ENCODE data around the gene NPLOC4. TPM values are rescaled to one million over a fixed set of nuclear protein-coding genes. Genes with fewer than 3 reads are reported as not detected.
A peak's percentile ranks its signal among the peaks of the same experiment; 100 is the strongest.

The NPLOC4 gene
- total and polyA plus RNA-seq, 2 of the 13 experiments (the other 11 are each of a cell fraction or from before 2014, with no cell fraction given) = 57.0 to 97.0 TPM

DNA sequence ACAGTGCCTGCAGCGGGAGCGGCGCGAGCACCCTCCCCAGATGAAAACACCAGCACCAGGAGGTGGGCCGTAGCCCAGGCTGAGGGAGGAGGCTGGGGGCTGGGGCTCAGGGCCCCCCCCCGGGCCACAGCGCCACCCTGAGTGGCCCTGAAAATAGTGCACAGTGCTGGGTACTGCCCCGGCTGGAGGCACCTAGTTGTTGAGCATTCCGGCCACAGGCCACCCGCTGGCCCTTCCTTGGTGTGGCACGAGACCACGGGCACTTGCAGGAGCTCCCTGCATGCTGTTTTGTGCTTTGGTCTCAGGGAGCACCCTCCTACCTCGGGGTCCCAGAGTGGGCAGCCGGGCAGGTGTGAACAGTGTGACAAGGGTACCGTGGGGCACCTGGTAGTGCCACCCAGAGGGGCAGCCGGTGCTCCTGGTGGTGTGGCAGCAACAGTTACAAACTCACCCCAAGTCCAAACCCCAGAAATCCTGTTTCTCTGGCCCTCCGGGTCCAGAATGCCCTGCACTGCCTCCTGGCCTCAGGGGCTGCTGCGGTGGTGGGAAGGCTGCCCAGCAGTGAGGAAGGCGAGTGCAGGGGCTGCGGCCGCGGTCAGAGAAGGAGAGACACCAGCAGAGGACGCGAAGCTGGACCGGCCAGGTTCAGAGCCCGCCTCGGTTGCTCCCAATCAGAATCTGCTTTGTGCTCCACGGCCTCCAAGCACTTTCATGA is 96.8 kb downstream of the NPLOC4 start:
- FAIRE-seq = no peak
- POLR2A ChIA-PET = no interaction called here
- BruUV-seq (replicated peaks) = TSS peak; percentile 28

More for the DNA sequence above, 96.8 kb downstream of the NPLOC4 start:
- Histone ChIP-seq H3K9me3 (ENCODE audit: low read length) (no peaks in the 10 kb centered on the region), H3K4me3 (replicated peaks in 1 of 3; ENCODE audit: insufficient read depth in 1 of 3, low read depth in 2 of 3, low read length in 3 of 3) (no peak overlapping the region), H3K79me2 (ENCODE audit: insufficient read depth, low read length) (no peaks in the 10 kb centered on the region), H2AFZ (ENCODE audit: low read length) (no peak overlapping the region), H3K36me3 (replicated peaks in 1 of 2; ENCODE audit: control insufficient read depth in 1 of 2, insufficient read depth in 2 of 2, low read length in 2 of 2) (peaks cover 19 to 32% of the 10 kb centered on the region in 2 experiments), H3K4me2 (ENCODE audit: low read depth, low read length) (no peak overlapping the region), H3K27me3 (ENCODE audit: control insufficient read depth in 1 of 2, insufficient read depth in 2 of 2, low read length in 2 of 2) (no peaks in the 10 kb centered on the region), H3K4me1 (ENCODE audit: insufficient read depth, low read length) (no peaks in the 10 kb centered on the region), H3K27ac (ENCODE audit: extremely low read length, insufficient read depth, low read length) (no peak overlapping the region), H3K9ac (ENCODE audit: insufficient read depth, low read depth, low read length) (no peak overlapping the region), H4K20me1 (ENCODE audit: insufficient read depth, low read length) (no peaks in the 10 kb centered on the region)
- 91% methylated on average over 21 of the region's 28 CpGs for WGBS (ENCODE audit: low lambda C conversion rate)
- ATAC-seq (no peak), DNase-seq (ENCODE audit: low spot score) (no peak)
- in situ Hi-C loops (cut with HindIII; ENCODE audit: extremely low pct_ligation_motif_present, low pct_unique_long_range_greater_than_20kb) = no loop called here
- CTCF ChIA-PET (ENCODE audit: low intra/inter-chr PET ratio, low total read pairs) = no interaction called here
- intact Hi-C loops (cut with micrococcal nuclease; ENCODE audit: unreplicated experiment) = no loop called here
- TF ChIP-seq ZFP36L1 (CRISPR knock-in tag; IDR thresholded peaks at IDR 0.05) (no peak), TOPORS (CRISPR knock-in tag; IDR thresholded peaks at IDR 0.05) (no peak), RBFOX2 (IDR thresholded peaks at IDR 0.05; ENCODE audit: low read depth, low read length) (peak; percentile 18; the same call in 1 of the 2 replicates), NFIC (IDR thresholded peaks at IDR 0.05; ENCODE audit: low read length) (no peak), NFRKB (IDR thresholded peaks at IDR 0.05) (no peak), ZNF792 (CRISPR knock-in tag; IDR thresholded peaks at IDR 0.05) (no peak)
- TF ChIP-seq, protein P1, sequence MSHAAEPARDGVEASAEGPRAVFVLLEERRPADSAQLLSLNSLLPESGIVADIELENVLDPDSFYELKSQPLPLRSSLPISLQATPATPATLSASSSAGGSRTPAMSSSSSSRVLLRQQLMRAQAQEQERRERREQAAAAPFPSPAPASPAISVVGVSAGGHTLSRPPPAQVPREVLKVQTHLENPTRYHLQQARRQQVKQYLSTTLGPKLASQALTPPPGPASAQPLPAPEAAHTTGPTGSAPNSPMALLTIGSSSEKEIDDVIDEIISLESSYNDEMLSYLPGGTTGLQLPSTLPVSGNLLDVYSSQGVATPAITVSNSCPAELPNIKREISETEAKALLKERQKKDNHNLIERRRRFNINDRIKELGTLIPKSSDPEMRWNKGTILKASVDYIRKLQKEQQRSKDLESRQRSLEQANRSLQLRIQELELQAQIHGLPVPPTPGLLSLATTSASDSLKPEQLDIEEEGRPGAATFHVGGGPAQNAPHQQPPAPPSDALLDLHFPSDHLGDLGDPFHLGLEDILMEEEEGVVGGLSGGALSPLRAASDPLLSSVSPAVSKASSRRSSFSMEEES (CRISPR knock-in tag; IDR thresholded peaks at IDR 0.05) = no peak
- TF ChIP-seq, protein P2, sequence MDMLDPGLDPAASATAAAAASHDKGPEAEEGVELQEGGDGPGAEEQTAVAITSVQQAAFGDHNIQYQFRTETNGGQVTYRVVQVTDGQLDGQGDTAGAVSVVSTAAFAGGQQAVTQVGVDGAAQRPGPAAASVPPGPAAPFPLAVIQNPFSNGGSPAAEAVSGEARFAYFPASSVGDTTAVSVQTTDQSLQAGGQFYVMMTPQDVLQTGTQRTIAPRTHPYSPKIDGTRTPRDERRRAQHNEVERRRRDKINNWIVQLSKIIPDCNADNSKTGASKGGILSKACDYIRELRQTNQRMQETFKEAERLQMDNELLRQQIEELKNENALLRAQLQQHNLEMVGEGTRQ (IDR thresholded peaks at IDR 0.05; ENCODE audit: low read depth, low read length) = no peak
- TF ChIP-seq, protein P2 (CRISPR knock-in tag; IDR thresholded peaks at IDR 0.05; ENCODE audit: borderline replicate concordance) = no peak

All from HepG2 (cell line).